HepG2 (cell line): Measurements from ENCODE around the gene C20orf144. TPM values are rescaled to one million over a fixed set of nuclear protein-coding genes. Genes with fewer than 3 reads are reported as not detected.

Source experiments
- DR1 ChIP-seq: sonication (generic); formaldehyde crosslinking; IDR thresholded peaks from 2 replicates; pipeline ENCODE4 v1.8.0; 2021; ENCODE audit warnings: mild to moderate bottlenecking, missing genetic modification reagents, inconsistent platforms
- NFKB2 ChIP-seq: sonication (generic); formaldehyde crosslinking; IDR thresholded peaks from 2 replicates; pipeline ENCODE4 v1.4.0; 2020; ENCODE audit warnings: missing genetic modification reagents, borderline replicate concordance
- NR2F1 ChIP-seq, 2 experiments: fragments of 450-650 bp in 1 of 2; formaldehyde crosslinking in 1 of 2; IDR thresholded peaks; 2 replicates each; pipeline versions ENCODE4 v1.5.0 to v1.6.1; 2016 to 2020; ENCODE audit warnings: mild to moderate bottlenecking in 1 of 2, missing compliant biosample characterization in 1 of 2, missing genetic modification reagents in 1 of 2, moderate library complexity in 1 of 2
- PAWR ChIP-seq: sonication (generic); formaldehyde crosslinking; IDR thresholded peaks from 2 replicates; pipeline ENCODE4 v1.4.0; 2020; ENCODE audit warnings: missing genetic modification reagents, mild to moderate bottlenecking, borderline replicate concordance
- SRSF9 ChIP-seq: fragments of 200-400 bp; formaldehyde crosslinking; IDR thresholded peaks from 2 replicates; pipeline ENCODE4 v1.6.1; 2018; ENCODE audit warnings: borderline replicate concordance, mild to moderate bottlenecking, low read depth, low read length; ENCODE audit not compliant: insufficient read depth, poor library complexity, severe bottlenecking
- TBX2 ChIP-seq: sonication (generic); formaldehyde crosslinking; IDR thresholded peaks from 2 replicates; pipeline ENCODE4 v1.5.0; 2020; ENCODE audit warnings: missing genetic modification reagents, mild to moderate bottlenecking, borderline replicate concordance
- ZBTB42 ChIP-seq: sonication (generic); formaldehyde crosslinking; IDR thresholded peaks from 2 replicates; pipeline ENCODE4 v1.5.0; 2020; ENCODE audit warnings: mild to moderate bottlenecking, missing genetic modification reagents
- ZKSCAN8 ChIP-seq: IDR thresholded peaks from 2 replicates; pipeline ENCODE4 v1.6.1; 2016; ENCODE audit warnings: borderline replicate concordance, missing genetic modification reagents, missing compliant biosample characterization
- ZMYM3 ChIP-seq: sonication (generic); formaldehyde crosslinking; IDR thresholded peaks from 2 replicates; pipeline ENCODE4 v1.5.1; 2020; ENCODE audit warnings: mild to moderate bottlenecking, missing genetic modification reagents
- ZNF136 ChIP-seq: sonication (generic); formaldehyde crosslinking; IDR thresholded peaks from 2 replicates; pipeline ENCODE4 v1.8.1; 2022; ENCODE audit warnings: low read depth, mild to moderate bottlenecking, moderate library complexity, missing genetic modification reagents
- ZNF382 ChIP-seq: sonication (generic); formaldehyde crosslinking; IDR thresholded peaks from 2 replicates; pipeline ENCODE4 v1.5.0; 2020; ENCODE audit warnings: missing genetic modification reagents, mild to moderate bottlenecking, borderline replicate concordance
- ZNF557 ChIP-seq: sonication (generic); formaldehyde crosslinking; IDR thresholded peaks from 2 replicates; pipeline ENCODE4 v1.4.0; 2020; ENCODE audit warnings: missing genetic modification reagents
- ZNF598 ChIP-seq: sonication (generic); formaldehyde crosslinking; IDR thresholded peaks from 2 replicates; pipeline ENCODE4 v1.5.1; 2020; ENCODE audit warnings: mild to moderate bottlenecking, missing genetic modification reagents, borderline replicate concordance
- ZNF839 ChIP-seq: sonication (generic); formaldehyde crosslinking; IDR thresholded peaks from 2 replicates; pipeline ENCODE4 v1.4.0; 2020; ENCODE audit warnings: missing genetic modification reagents, mild to moderate bottlenecking, borderline replicate concordance
- ZSCAN29 ChIP-seq: sonication (generic); formaldehyde crosslinking; conservative IDR thresholded peaks from 2 replicates; pipeline ENCODE4 v1.4.0; 2020; ENCODE audit warnings: mild to moderate bottlenecking, missing genetic modification reagents
- polyA plus RNA-seq, 8 experiments: library from polyadenylated mRNA; depleted of rRNA in 3 of 8; stranded (reverse) in 7 of 8; unstranded in 1 of 8; fragments of >200 nt; fragmentation: Illumina TruSeq in 4 of 8; extraction: Trizol in 4 of 8; gene quantifications; 2 replicates each; pipeline versions ENCODE4 v1.2.1 to v1.2.3, GENCODE V29; 2011 to 2016; ENCODE audit warnings: low read depth in 4 of 8, missing spikeins in 1 of 8, mixed read lengths in 1 of 8; ENCODE audit not compliant: insufficient read depth in 1 of 8
- total RNA-seq, 5 experiments: library from RNA; depleted of rRNA; stranded (reverse); fragments of >200 nt; fragmentation: Illumina TruSeq; extraction: Trizol; gene quantifications; 2 replicates each; pipeline ENCODE4 v1.2.3, GENCODE V29; 2016; ENCODE audit warnings: low read depth in 1 of 5
- TF ChIP-seq, protein P1 (sequence below): sonication (generic); formaldehyde crosslinking; IDR thresholded peaks from 2 replicates; pipeline ENCODE4 v1.8.1; 2022; ENCODE audit warnings: low read depth, mild to moderate bottlenecking, missing genetic modification reagents
- TF ChIP-seq, protein P2 (sequence below): sonication (generic); formaldehyde crosslinking; IDR thresholded peaks from 2 replicates; pipeline ENCODE4 v1.8.0; 2022; ENCODE audit warnings: missing genetic modification reagents, low read depth, mild to moderate bottlenecking, borderline replicate concordance
- TF ChIP-seq, protein P3 (sequence below): sonication (generic); formaldehyde crosslinking; IDR thresholded peaks from 2 replicates; pipeline ENCODE4 v1.4.0; 2020; ENCODE audit warnings: mild to moderate bottlenecking, missing genetic modification reagents
- TF ChIP-seq, protein P4 (sequence below): sonication (generic); formaldehyde crosslinking; IDR thresholded peaks from 2 replicates; pipeline ENCODE4 v1.4.0; 2020; ENCODE audit warnings: mild to moderate bottlenecking, missing genetic modification reagents, borderline replicate concordance
- TF ChIP-seq, protein P5 (sequence below): sonication (generic); formaldehyde crosslinking; IDR thresholded peaks from 2 replicates; pipeline ENCODE4 v1.5.0; 2020; ENCODE audit warnings: mild to moderate bottlenecking, missing genetic modification reagents, borderline replicate concordance

Gene C20orf144
- total and polyA plus RNA-seq, 2 of the 13 experiments (the other 11 are each of a cell fraction or from before 2014, with no cell fraction given), result 0.09 to 0.16 TPM

DNA sequence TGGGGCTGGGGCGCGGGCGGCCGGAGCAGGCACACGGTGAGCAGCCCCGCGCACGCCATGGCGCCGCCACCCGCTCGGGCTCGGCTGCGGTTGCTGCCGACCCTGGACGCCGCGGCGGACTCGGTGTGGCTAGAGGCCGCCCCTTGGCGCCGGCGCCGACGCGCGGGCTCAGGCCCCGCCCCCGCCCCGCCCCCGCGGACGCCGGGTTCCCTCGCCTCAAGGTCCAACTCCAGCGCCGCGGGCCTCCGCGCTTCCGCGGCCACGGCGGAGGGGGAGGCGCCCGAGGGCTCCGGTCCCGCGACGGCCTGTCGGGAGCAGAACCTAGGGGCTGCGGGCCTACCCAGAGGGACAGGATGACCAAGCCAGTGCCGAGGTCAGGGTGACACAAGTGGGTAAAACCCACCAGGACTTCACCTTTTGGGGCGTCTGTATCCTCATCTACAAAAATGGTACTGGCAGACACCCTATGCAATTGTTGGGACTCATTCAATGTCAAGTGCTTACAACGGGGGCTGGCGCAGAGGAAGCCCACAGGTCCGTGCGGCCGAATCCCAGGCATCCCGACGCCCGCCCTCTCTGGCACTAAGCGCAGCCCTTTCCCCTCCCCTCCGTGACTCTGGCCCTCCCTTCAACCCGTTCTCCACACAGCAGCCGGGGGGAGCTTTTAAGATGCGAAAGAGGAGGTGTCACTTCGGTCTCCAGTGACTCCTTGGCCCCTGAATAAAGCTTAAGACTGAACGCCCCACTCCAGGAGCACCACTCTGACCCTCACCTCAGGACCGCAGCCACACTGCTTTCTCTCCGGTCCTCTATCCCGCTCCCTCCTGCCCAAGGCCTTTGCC, 12.4 kb downstream of the C20orf144 start, which contains the start of gene NECAB3 (continued):
- TF ChIP-seq, protein P1, sequence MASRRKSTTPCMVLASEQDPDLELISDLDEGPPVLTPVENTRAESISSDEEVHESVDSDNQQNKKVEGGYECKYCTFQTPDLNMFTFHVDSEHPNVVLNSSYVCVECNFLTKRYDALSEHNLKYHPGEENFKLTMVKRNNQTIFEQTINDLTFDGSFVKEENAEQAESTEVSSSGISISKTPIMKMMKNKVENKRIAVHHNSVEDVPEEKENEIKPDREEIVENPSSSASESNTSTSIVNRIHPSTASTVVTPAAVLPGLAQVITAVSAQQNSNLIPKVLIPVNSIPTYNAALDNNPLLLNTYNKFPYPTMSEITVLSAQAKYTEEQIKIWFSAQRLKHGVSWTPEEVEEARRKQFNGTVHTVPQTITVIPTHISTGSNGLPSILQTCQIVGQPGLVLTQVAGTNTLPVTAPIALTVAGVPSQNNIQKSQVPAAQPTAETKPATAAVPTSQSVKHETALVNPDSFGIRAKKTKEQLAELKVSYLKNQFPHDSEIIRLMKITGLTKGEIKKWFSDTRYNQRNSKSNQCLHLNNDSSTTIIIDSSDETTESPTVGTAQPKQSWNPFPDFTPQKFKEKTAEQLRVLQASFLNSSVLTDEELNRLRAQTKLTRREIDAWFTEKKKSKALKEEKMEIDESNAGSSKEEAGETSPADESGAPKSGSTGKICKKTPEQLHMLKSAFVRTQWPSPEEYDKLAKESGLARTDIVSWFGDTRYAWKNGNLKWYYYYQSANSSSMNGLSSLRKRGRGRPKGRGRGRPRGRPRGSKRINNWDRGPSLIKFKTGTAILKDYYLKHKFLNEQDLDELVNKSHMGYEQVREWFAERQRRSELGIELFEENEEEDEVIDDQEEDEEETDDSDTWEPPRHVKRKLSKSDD (CRISPR knock-in tag), result no peak; the same call in 1 of the 2 replicates
- TF ChIP-seq SRSF9 (no peak), ZNF598 (0 out of 2 replicates have a peak, but pooled peaks have one; percentile 73), ZNF382 (CRISPR knock-in tag) (no peak), ZNF557 (CRISPR knock-in tag) (no peak), ZKSCAN8 (CRISPR knock-in tag) (no peak; the same call in 1 of the 2 replicates), ZNF839 (CRISPR knock-in tag) (peak; percentile 18; the same call in 1 of the 2 replicates), ZMYM3 (CRISPR knock-in tag) (no peak), ZNF136 (CRISPR knock-in tag) (peak; percentile 93), ZSCAN29 (peak; percentile 53; the same call in 1 of the 2 replicates), PAWR (no peak), TBX2 (CRISPR knock-in tag) (peak; percentile 73; the same call in 1 of the 2 replicates), NFKB2 (CRISPR knock-in tag) (peak; percentile 92), DR1 (no peak; the same call in 1 of the 2 replicates), NR2F1 (CRISPR knock-in tag; IDR thresholded peaks at IDR 0.05) (no peak; a peak in 1 of 4 replicates), ZBTB42 (CRISPR knock-in tag) (no peak; the same call in 1 of the 2 replicates)
- TF ChIP-seq, protein P2, sequence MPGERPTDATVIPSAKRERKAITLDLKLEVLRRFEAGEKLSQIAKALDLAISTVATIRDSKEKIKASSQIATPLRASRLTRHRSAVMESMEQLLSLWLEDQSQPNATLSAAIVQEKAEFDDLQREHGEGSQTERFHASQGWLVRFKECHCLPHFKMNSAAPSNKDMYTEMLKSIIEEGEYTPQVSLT, result no peak; the same call in 1 of the 2 replicates
- TF ChIP-seq, protein P3, sequence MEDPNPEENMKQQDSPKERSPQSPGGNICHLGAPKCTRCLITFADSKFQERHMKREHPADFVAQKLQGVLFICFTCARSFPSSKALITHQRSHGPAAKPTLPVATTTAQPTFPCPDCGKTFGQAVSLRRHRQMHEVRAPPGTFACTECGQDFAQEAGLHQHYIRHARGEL (CRISPR knock-in tag), result no peak
- TF ChIP-seq, protein P4, sequence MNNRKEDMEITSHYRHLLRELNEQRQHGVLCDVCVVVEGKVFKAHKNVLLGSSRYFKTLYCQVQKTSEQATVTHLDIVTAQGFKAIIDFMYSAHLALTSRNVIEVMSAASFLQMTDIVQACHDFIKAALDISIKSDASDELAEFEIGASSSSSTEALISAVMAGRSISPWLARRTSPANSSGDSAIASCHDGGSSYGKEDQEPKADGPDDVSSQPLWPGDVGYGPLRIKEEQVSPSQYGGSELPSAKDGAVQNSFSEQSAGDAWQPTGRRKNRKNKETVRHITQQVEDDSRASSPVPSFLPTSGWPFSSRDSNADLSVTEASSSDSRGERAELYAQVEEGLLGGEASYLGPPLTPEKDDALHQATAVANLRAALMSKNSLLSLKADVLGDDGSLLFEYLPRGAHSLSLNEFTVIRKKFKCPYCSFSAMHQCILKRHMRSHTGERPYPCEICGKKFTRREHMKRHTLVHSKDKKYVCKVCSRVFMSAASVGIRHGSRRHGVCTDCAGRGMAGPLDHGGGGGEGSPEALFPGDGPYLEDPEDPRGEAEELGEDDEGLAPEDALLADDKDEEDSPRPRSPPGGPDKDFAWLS, result peak; percentile 96
- TF ChIP-seq, protein P5, sequence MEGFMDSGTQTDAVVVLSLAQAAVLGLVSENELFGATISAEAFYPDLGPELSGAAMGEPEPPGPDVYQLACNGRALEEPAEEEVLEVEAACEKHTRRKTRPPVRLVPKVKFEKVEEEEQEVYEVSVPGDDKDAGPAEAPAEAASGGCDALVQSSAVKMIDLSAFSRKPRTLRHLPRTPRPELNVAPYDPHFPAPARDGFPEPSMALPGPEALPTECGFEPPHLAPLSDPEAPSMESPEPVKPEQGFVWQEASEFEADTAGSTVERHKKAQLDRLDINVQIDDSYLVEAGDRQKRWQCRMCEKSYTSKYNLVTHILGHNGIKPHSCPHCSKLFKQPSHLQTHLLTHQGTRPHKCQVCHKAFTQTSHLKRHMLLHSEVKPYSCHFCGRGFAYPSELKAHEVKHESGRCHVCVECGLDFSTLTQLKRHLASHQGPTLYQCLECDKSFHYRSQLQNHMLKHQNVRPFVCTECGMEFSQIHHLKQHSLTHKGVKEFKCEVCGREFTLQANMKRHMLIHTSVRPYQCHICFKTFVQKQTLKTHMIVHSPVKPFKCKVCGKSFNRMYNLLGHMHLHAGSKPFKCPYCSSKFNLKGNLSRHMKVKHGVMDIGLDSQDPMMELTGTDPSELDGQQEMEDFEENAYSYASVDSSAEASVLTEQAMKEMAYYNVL (CRISPR knock-in tag), result 0 out of 2 replicates have a peak, but pooled peaks have one; percentile 77
